Loucy (cell line): ENCODE data around the gene FURIN.

Source experiments
- H2AFZ ChIP-seq: fragments of 200-600 bp; sonication (generic); 2 replicates; pipeline ENCODE4 v1.6.0; 2016; ENCODE audit warnings: antibody characterized with exemption, mild to moderate bottlenecking, low read length, moderate library complexity
- H3F3A ChIP-seq: fragments of 200-600 bp; 2 replicates; pipeline ENCODE4 v1.6.0; 2016; ENCODE audit warnings: antibody characterized with exemption, low read depth, mild to moderate bottlenecking
- H3K27me3 ChIP-seq: fragments of 200-600 bp; sonication (generic); 2 replicates; pipeline ENCODE4 v1.6.1; 2014; ENCODE audit warnings: low read length, mild to moderate bottlenecking; ENCODE audit not compliant: insufficient read depth, poor library complexity, severe bottlenecking
- H3K36me3 ChIP-seq: fragments of 200-600 bp; sonication (generic); 2 replicates; pipeline ENCODE4 v1.6.1; 2016; ENCODE audit warnings: low read length; ENCODE audit not compliant: insufficient read depth
- H3K4me1 ChIP-seq: fragments of 200-600 bp; sonication (generic); 2 replicates; pipeline ENCODE4 v1.5.1; 2014; ENCODE audit warnings: low read length, mild to moderate bottlenecking; ENCODE audit not compliant: insufficient read depth, poor library complexity, severe bottlenecking
- H3K4me2 ChIP-seq: fragments of 200-600 bp; sonication (generic); 2 replicates; pipeline ENCODE4 v1.6.0; 2014; ENCODE audit warnings: antibody characterized with exemption, low read length, low read depth, mild to moderate bottlenecking; ENCODE audit not compliant: poor library complexity, severe bottlenecking
- H3K4me3 ChIP-seq: fragments of 200-600 bp; sonication (generic); 2 replicates; pipeline ENCODE4 v1.5.1; 2014; ENCODE audit warnings: low read length, mild to moderate bottlenecking, mixed read lengths; ENCODE audit not compliant: poor library complexity, severe bottlenecking
- H3K79me2 ChIP-seq: fragments of 200-600 bp; sonication (generic); 2 replicates; pipeline ENCODE4 v1.6.1; 2014; ENCODE audit warnings: low read length; ENCODE audit not compliant: insufficient read depth
- H3K9ac ChIP-seq: fragments of 200-600 bp; sonication (generic); 2 replicates; pipeline ENCODE4 v1.6.0; 2014; ENCODE audit warnings: mild to moderate bottlenecking, low read depth, low read length, moderate library complexity; ENCODE audit not compliant: poor library complexity, severe bottlenecking
- H3K9me2 ChIP-seq: fragments of 200-600 bp; sonication (generic); replicated peaks from 2 replicates; pipeline ENCODE4 v1.6.1; 2016; ENCODE audit warnings: low read depth, low read length, mixed read lengths
- H3K9me3 ChIP-seq: fragments of 200-600 bp; sonication (generic); 2 replicates; pipeline ENCODE4 v1.6.1; 2014; ENCODE audit warnings: mild to moderate bottlenecking, antibody characterized with exemption, low read length, low read depth; ENCODE audit not compliant: insufficient read depth
- H4K20me1 ChIP-seq: fragments of 200-600 bp; sonication (generic); 2 replicates; pipeline ENCODE4 v1.6.0; 2014; ENCODE audit warnings: antibody characterized with exemption, low read length, mild to moderate bottlenecking; ENCODE audit not compliant: insufficient read depth, poor library complexity, severe bottlenecking
- CTCF ChIP-seq: fragments of 200-600 bp; sonication (generic); conservative IDR thresholded peaks from 2 replicates; pipeline ENCODE4 v1.5.1; 2014; ENCODE audit warnings: mild to moderate bottlenecking, antibody characterized with exemption, low read length
- EZH2phosphoT487 ChIP-seq: fragments of 200-600 bp; IDR thresholded peaks from 2 replicates; pipeline ENCODE4 v1.6.1; 2018; ENCODE audit warnings: antibody characterized with exemption, mild to moderate bottlenecking, moderate library complexity, borderline replicate concordance

FURIN gene

GRCh38 chr15:90826886-90827435 is 41.4 kb upstream of the FURIN start:
- no peak for TF ChIP-seq EZH2phosphoT487
- no peak for TF ChIP-seq CTCF
- no peak overlapping the region for H3K9ac ChIP-seq
- no peaks in the 10 kb centered on the region for H3K36me3 ChIP-seq
- H3K4me2 ChIP-seq: no peak overlapping the region
- no peak overlapping the region for H3K4me3 ChIP-seq
- no peaks in the 10 kb centered on the region for H3K9me3 ChIP-seq
- H4K20me1 ChIP-seq: no peaks in the 10 kb centered on the region
- no peaks in the 10 kb centered on the region for H3K9me2 ChIP-seq
- no peaks in the 10 kb centered on the region for H3K4me1 ChIP-seq
- H3K79me2 ChIP-seq: no peaks in the 10 kb centered on the region
- no peak overlapping the region for H2AFZ ChIP-seq
- no peaks in the 10 kb centered on the region for H3K27me3 ChIP-seq
- H3F3A ChIP-seq: no peaks in the 10 kb centered on the region

GRCh38 chr15:90828111-90828510 is 40.3 kb upstream of the FURIN start:
- H4K20me1 ChIP-seq: no peaks in the 10 kb centered on the region
- H3K9me2 ChIP-seq: no peaks in the 10 kb centered on the region
- H3K79me2 ChIP-seq: no peaks in the 10 kb centered on the region
- no peak overlapping the region for H2AFZ ChIP-seq
- H3K4me2 ChIP-seq: no peak overlapping the region
- no peak for TF ChIP-seq CTCF
- no peak for TF ChIP-seq EZH2phosphoT487
- H3K4me3 ChIP-seq: no peak overlapping the region
- no peaks in the 10 kb centered on the region for H3K9me3 ChIP-seq
- no peaks in the 10 kb centered on the region for H3K4me1 ChIP-seq
- no peak overlapping the region for H3K9ac ChIP-seq
- no peaks in the 10 kb centered on the region for H3K36me3 ChIP-seq
- H3F3A ChIP-seq: no peaks in the 10 kb centered on the region
- no peaks in the 10 kb centered on the region for H3K27me3 ChIP-seq

- no peaks in the 10 kb centered on the region for H3K9me2 ChIP-seq
- no peaks in the 10 kb centered on the region for H3K9me3 ChIP-seq
- H3K9ac ChIP-seq: no peak overlapping the region
- no peaks in the 10 kb centered on the region for H3K4me1 ChIP-seq
- H3K4me2 ChIP-seq: no peak overlapping the region
- H3K36me3 ChIP-seq: no peaks in the 10 kb centered on the region
- no peak for TF ChIP-seq CTCF
- no peak for TF ChIP-seq EZH2phosphoT487
- no peaks in the 10 kb centered on the region for H3F3A ChIP-seq
- H3K79me2 ChIP-seq: no peaks in the 10 kb centered on the region
- H4K20me1 ChIP-seq: no peaks in the 10 kb centered on the region
- H2AFZ ChIP-seq: no peak overlapping the region
- H3K4me3 ChIP-seq: no peak overlapping the region
- H3K27me3 ChIP-seq: no peaks in the 10 kb centered on the region
These were observed 39.3 kb upstream of the FURIN start for GRCh38 chr15:90829126-90829525.
